Measurements from ENCODE around the gene THEMIS.

The THEMIS gene

GRCh38 chr6:127860723-127861122, 40.1 kb downstream of the THEMIS start:
- DNase-seq (ENCODE audit: insufficient read length, low spot score), result no peak
- no peak for FAIRE-seq
- TF ChIP-seq, protein P1, sequence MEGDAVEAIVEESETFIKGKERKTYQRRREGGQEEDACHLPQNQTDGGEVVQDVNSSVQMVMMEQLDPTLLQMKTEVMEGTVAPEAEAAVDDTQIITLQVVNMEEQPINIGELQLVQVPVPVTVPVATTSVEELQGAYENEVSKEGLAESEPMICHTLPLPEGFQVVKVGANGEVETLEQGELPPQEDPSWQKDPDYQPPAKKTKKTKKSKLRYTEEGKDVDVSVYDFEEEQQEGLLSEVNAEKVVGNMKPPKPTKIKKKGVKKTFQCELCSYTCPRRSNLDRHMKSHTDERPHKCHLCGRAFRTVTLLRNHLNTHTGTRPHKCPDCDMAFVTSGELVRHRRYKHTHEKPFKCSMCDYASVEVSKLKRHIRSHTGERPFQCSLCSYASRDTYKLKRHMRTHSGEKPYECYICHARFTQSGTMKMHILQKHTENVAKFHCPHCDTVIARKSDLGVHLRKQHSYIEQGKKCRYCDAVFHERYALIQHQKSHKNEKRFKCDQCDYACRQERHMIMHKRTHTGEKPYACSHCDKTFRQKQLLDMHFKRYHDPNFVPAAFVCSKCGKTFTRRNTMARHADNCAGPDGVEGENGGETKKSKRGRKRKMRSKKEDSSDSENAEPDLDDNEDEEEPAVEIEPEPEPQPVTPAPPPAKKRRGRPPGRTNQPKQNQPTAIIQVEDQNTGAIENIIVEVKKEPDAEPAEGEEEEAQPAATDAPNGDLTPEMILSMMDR (IDR thresholded peaks at IDR 0.05; ENCODE audit: insufficient read depth, missing control alignments), result no peak

- FAIRE-seq (no peak), DNase-seq (ENCODE audit: insufficient read length, low spot score) (no peak)
- TF ChIP-seq, protein P1 (IDR thresholded peaks at IDR 0.05; ENCODE audit: insufficient read depth, missing control alignments), result no peak
Measured at GRCh38 chr6:127859956-127860355, 40.9 kb downstream of the THEMIS start.

DNA sequence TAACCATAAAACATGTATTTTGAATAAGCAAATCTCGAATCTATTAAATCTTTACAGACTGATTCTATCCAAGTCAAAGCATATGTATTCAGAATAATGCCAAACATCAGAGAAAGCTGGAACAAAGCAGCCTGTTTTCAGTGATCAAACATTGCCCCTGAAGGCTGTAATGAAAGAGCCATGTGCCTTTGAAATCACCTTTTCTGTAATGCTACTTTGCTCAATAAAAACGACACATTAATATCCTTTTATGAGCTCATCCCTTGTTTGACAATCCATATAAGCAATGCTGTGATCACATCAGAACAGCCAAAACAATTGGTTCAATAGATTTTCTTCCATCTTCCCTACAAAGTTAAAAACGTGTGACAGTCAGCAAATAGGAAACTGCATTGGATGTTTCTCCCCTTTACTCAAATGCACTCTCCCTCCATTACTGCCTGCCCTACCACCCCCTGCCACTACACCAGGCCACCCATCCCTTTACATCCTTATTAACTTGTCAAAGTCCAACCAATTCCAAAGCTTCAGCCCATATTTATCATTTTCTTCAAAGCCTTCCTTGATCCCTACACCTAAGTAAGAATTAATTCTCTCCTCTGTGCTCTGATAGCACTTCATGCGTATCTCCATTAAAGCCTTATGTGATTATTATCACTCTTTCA, 42.0 kb downstream of the THEMIS start:
- DNase-seq (ENCODE audit: insufficient read length, low spot score) (no peak), FAIRE-seq (no peak)
- TF ChIP-seq, protein P1 (IDR thresholded peaks at IDR 0.05; ENCODE audit: insufficient read depth, missing control alignments), result no peak

GRCh38 chr6:127857051-127857637, 43.7 kb downstream of the THEMIS start:
- DNase-seq (ENCODE audit: insufficient read length, low spot score) (no peak), FAIRE-seq (no peak)
- TF ChIP-seq, protein P1 (IDR thresholded peaks at IDR 0.05; ENCODE audit: insufficient read depth, missing control alignments), result no peak

GRCh38 chr6:127855542-127856159, 45.2 kb downstream of the THEMIS start:
- TF ChIP-seq, protein P1 (IDR thresholded peaks at IDR 0.05; ENCODE audit: insufficient read depth, missing control alignments), result peak; percentile 7
- DNase-seq (ENCODE audit: insufficient read length, low spot score) (no peak), FAIRE-seq (no peak)

DNA sequence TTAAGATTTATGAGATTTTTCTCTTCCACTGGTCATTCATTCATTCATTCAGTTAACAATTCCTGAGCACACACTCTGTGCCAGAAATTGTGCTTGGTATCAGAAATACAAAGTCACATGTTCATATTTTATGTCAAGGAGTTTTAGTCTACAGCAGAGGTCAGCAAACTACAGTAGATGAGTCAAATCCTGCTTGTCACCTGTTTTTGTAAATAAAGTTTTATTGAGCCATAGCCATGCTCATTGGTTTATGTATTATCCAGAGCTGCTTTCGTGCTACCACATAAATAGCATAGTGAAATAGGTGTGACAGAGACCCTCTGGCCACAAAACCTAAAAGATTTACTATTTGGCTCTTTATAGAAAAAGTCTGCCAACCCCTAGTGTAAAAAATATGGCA, 46.8 kb downstream of the THEMIS start:
- TF ChIP-seq, protein P1 (IDR thresholded peaks at IDR 0.05; ENCODE audit: insufficient read depth, missing control alignments), result no peak
- FAIRE-seq (no peak), DNase-seq (ENCODE audit: insufficient read length, low spot score) (no peak)

DNA sequence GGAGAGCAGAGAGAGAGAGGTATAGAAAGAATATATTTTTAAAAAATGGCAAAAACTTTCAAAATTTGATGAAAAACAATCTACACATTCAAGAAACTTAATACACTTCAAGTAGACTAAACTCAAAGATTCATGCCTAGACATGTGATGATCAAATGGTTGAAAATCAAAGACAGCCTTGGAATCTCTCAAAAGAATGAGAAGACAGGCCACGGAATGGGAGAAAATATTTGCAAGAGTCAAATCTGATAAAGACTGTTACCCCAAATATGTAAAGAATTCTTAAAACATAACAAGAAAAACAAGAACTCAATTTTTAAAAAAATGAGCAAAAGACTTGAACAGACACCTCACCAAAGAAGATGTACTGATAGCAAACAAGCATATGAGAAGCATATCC, 49.7 kb downstream of the THEMIS start:
- TF ChIP-seq, protein P1 (IDR thresholded peaks at IDR 0.05; ENCODE audit: insufficient read depth, missing control alignments), result no peak
- FAIRE-seq, result no peak
- no peak for DNase-seq (ENCODE audit: insufficient read length, low spot score)
